Astrocyte (in vitro differentiated cells and primary cell): ENCODE data around the gene HS6ST3.

ENCODE experiments used
- EZH2 ChIP-seq: IDR thresholded peaks from 2 replicates; pipeline ENCODE4 v1.6.1; 2012; ENCODE audit warnings: mild to moderate bottlenecking, low read length, inconsistent platforms; ENCODE audit not compliant: insufficient read depth
- TF ChIP-seq, protein P1 (sequence below): IDR thresholded peaks from 2 replicates; pipeline ENCODE4 v1.5.1; 2011; ENCODE audit warnings: low read depth, mild to moderate bottlenecking, inconsistent platforms, low read length, moderate library complexity; ENCODE audit not compliant: insufficient read depth

DNA sequence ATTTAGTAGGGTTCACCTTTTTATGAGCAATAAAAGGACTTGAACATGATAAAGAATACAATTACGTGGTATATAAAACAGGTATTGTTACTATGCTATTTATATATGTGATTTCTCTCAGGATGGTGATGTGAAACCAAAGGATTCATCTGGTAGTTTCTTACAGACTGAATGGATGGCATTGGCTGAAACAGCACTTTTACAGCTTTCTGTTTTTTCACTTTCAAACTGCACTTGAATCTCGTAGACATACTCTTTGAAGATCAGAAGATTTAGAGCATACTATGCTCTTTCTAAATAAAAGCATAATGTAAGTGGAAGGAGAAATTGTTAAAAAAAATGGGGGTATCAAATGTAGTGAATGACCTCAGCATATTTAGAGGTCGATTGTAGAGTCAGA is 354.8 kb downstream of the HS6ST3 start:
- TF ChIP-seq, protein P1, sequence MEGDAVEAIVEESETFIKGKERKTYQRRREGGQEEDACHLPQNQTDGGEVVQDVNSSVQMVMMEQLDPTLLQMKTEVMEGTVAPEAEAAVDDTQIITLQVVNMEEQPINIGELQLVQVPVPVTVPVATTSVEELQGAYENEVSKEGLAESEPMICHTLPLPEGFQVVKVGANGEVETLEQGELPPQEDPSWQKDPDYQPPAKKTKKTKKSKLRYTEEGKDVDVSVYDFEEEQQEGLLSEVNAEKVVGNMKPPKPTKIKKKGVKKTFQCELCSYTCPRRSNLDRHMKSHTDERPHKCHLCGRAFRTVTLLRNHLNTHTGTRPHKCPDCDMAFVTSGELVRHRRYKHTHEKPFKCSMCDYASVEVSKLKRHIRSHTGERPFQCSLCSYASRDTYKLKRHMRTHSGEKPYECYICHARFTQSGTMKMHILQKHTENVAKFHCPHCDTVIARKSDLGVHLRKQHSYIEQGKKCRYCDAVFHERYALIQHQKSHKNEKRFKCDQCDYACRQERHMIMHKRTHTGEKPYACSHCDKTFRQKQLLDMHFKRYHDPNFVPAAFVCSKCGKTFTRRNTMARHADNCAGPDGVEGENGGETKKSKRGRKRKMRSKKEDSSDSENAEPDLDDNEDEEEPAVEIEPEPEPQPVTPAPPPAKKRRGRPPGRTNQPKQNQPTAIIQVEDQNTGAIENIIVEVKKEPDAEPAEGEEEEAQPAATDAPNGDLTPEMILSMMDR, result no peak
- TF ChIP-seq EZH2, result no peak
